Superior temporal gyrus (tissue), 1 donor: Measurements from ENCODE around the gene KCNG2.

Source experiments
- DNase-seq: peaks from one replicate; pipeline ENCODE4 v3.0.0-alpha.2; 2016; ENCODE audit errors: extremely low spot score

Gene KCNG2

GRCh38 chr18:79906706-79907105, 109.0 kb downstream of the KCNG2 start:
- DNase-seq = no peak

- no peak for DNase-seq
Measured at GRCh38 chr18:79910563-79911343, 113.0 kb downstream of the KCNG2 start.

- DNase-seq = no peak
Measured at GRCh38 chr18:79911344-79912270, 113.9 kb downstream of the KCNG2 start.

- DNase-seq = no peak
Measured at GRCh38 chr18:79912409-79912991, 114.8 kb downstream of the KCNG2 start.

GRCh38 chr18:79912994-79913831, 115.5 kb downstream of the KCNG2 start:
- DNase-seq = no peak

- DNase-seq = no peak
Measured at GRCh38 chr18:79914614-79915160, 116.9 kb downstream of the KCNG2 start.

- DNase-seq = no peak
Measured at GRCh38 chr18:79915161-79916127, 117.7 kb downstream of the KCNG2 start.

- no peak for DNase-seq
Measured at GRCh38 chr18:79916128-79916494, 118.4 kb downstream of the KCNG2 start.

GRCh38 chr18:79916546-79917168, 118.9 kb downstream of the KCNG2 start:
- DNase-seq = no peak

- no peak for DNase-seq
Measured at GRCh38 chr18:79917169-79917852, 119.6 kb downstream of the KCNG2 start.

GRCh38 chr18:79917853-79918614, 120.3 kb downstream of the KCNG2 start:
- DNase-seq = no peak

- no peak for DNase-seq
Measured at GRCh38 chr18:79918615-79919011, 120.9 kb downstream of the KCNG2 start.

- no peak for DNase-seq
Measured at GRCh38 chr18:79919089-79919488, 121.4 kb downstream of the KCNG2 start.

GRCh38 chr18:79921984-79922965, 124.5 kb downstream of the KCNG2 start:
- no peak for DNase-seq

- DNase-seq = no peak
Measured at GRCh38 chr18:79922971-79923411, 125.3 kb downstream of the KCNG2 start.

GRCh38 chr18:79923896-79924585, 126.3 kb downstream of the KCNG2 start:
- DNase-seq = no peak
